GM21526 (cell line): ENCODE data around the gene PRRT3.

Source experiments
- ATAC-seq: cut with Tn5 transposase; IDR thresholded peaks from one replicate; pipeline ENCODE4 v1.9.1; 2021; ENCODE audit warnings: moderate library complexity; ENCODE audit not compliant: unreplicated experiment, low FRiP score

The PRRT3 gene

DNA sequence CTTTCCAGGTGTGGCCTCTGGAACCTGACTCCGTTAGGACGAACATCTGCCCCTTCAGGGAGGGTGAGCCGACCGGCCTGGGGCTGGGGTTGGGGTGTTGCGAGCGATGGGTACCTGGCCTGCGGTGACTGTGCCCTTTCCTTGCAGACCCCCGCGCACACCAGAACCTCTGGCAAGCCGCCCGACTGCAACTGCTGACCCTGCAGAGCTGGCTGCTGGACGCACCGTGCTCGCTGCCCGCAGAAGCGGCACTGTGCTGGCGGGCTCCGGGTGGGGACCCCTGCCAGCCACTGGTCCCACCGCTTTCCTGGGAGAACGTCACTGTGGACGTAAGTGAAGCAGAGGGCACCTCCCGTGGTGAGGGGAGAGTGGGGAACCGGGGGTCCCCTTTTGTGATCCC is 24.1 kb downstream of the PRRT3 start:
- no peak for ATAC-seq

DNA sequence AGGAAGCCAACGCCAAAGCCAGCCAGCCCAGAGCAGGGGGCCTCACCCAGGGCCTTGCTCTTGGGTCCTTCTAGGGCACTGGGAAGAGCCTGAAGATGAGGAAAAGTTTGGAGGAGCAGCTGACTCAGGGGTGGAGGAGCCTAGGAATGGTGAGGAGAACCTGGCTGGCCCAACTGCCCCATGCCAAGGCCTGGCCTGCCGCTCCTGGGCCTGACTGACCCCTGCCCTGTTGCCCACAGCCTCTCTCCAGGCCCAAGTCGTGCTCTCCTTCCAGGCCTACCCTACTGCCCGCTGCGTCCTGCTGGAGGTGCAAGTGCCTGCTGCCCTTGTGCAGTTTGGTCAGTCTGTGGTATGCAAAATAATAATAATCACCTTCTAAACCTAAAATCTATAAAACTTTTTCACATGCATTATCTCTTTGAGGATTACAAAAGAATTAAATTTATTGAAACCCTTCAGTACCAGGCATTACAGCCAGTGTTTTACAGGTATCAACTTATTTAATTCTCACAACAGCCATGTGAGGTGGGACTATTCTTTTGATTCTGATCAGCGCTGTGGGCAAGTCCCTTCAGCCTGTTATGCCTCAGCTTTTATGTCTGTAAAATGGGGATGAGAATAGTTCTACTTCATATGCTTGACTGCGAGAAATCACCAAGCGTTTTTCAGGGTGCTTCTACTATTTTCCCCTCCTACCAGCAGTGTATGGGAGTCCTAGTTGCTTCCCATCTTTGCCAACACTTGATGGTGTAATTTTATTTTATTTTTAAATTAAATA is 33.8 kb downstream of the PRRT3 start:
- ATAC-seq: no peak

DNA sequence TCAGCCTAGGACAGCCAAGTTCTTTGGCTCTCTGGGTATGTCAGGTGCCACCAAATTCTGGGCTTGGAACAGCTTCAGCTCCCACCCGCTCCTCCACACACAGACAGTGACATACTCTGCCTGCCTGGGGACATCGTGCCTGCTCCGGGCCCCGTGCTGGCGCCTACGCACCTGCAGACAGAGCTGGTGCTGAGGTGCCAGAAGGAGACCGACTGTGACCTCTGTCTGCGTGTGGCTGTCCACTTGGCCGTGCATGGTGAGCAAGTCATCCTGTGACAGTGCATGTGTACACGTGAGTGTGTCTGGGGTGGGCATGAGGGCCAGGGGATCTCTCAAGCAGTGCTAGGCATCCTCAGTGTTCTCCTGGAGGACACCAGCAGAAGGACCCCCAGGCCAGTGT is 34.4 kb downstream of the PRRT3 start:
- no peak for ATAC-seq

DNA sequence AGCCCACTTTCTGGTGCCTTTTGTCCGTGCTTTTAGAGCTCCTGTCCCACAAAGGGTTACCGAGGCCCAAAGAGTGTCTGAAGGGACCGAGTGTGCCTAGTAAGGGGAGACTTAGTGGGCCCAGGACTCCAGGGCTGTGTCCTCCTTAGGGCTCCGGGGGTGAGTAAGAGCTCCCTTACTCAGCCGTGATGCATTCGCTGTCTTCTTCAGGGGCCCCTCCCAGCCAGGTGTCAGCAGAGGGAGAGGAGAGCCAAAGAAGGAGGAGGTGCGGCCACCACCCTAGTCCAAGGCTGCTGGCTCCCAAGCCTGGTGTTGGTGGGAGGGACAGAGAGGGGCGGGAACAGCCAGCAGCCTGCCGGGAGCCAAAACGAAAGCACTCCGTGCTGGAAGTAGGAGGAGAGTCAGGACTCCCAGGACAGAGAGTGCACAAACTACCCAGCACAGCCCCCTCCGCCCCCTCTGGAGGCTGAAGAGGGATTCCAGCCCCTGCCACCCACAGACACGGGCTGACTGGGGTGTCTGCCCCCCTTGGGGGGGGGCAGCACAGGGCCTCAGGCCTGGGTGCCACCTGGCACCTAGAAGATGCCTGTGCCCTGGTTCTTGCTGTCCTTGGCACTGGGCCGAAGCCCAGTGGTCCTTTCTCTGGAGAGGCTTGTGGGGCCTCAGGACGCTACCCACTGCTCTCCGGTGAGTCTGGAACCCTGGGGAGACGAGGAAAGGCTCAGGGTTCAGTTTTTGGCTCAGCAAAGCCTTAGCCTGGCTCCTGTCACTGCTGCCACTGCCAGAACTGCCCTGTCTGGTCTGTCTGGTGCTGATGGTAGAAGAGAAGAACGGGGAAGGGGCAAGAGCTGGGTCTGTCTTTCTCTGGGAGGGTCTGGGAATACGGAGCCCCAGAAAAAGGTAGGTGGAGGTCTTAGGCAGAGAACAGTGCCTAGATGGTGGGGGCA is 35.2 kb downstream of the PRRT3 start, which contains the start of gene IL17RC:
Gene IL17RC, plus strand, starts transcription at position 365 of the 947 bp plus-strand sequence. Its CDS starts 218 bp downstream, at position 583.
- no peak for ATAC-seq

DNA sequence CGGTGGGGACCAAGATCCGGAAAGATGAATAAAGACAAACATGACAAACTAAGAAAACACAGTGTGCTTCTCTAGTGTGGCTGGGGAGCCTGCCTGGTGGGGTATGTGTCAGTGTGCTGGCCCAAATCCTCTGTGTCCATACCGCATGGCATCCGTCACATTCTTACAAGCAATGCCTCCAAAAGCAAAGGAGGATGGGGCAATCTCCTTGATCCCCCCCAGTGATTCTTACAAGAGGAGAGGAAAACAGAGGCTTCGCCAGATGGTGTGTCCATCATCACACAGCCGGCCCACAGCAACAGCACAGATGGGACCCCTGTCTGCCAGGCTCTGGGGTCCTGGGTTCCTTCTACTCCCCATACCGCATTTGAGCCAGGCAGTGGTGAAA is 35.9 kb downstream of the PRRT3 start:
- ATAC-seq: no peak

DNA sequence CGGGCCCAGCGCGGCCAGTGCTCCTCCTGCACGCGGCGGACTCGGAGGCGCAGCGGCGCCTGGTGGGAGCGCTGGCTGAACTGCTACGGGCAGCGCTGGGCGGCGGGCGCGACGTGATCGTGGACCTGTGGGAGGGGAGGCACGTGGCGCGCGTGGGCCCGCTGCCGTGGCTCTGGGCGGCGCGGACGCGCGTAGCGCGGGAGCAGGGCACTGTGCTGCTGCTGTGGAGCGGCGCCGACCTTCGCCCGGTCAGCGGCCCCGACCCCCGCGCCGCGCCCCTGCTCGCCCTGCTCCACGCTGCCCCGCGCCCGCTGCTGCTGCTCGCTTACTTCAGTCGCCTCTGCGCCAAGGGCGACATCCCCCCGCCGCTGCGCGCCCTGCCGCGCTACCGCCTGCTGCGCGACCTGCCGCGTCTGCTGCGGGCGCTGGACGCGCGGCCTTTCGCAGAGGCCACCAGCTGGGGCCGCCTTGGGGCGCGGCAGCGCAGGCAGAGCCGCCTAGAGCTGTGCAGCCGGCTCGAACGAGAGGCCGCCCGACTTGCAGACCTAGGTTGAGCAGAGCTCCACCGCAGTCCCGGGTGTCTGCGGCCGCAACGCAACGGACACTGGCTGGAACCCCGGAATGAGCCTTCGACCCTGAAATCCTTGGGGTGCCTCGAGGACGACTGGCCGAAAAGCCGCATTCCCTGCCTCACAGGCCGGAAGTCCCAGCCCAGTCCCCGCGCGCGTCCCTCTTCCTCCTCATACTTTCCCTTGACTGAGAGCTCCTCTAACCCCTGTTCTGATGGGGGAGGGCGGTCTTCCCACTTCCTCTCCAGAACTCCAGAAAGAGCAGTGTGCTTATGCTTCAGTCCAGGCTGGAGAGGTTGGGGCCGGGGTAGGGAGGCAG is 36.7 kb downstream of the PRRT3 start:
- no peak for ATAC-seq

DNA sequence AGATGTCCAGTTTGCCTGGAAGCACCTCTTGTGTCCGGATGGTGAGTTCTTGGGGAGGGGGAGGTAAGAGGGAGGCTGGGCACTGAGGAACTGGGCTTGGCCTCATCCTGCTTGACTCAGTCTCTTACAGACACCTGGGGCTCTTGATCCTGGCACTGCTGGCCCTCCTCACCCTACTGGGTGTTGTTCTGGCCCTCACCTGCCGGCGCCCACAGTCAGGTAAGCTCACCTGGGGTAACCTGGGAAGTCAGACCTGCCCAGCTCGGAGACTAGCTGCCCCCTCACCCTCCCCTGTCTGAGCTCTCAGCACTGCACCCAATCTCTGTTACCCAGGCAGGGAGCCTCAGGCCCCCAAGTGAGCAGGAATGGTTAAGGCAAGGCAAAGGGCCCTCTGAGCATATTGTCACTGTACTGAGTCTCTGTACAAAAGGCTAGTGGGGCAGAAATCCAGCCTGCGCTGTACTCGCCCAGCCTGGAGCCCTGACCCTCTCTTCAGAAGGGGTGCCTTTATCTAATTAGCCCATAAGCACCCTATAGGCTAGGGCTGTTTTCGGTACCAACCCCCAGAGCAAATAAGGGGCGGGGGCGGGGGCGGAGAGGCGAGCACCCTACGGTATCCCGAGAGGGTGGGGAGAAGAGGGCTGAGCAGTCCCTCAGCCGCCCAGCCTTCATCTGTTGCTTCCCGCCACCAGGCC is 37.5 kb downstream of the PRRT3 start:
- ATAC-seq: no peak

DNA sequence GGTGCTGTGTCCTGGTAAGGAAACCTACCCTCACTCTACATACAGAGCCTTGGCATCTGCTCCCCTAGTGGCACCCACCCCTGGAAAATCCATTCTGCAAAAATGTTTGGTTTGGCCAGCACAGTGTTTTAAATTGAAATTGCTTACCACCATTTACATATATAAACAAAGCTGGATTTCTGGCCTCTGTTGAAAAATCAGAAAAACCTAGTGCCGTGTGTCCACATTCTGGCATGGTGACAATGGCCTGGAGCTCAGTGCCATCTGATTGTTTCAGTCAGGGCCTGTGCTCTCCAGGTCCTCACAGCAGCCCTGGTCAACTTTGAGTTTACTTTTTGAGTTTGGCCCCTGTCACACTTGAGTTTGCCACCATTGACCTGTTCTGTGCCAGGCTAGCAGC is 38.2 kb downstream of the PRRT3 start:
- no peak for ATAC-seq

DNA sequence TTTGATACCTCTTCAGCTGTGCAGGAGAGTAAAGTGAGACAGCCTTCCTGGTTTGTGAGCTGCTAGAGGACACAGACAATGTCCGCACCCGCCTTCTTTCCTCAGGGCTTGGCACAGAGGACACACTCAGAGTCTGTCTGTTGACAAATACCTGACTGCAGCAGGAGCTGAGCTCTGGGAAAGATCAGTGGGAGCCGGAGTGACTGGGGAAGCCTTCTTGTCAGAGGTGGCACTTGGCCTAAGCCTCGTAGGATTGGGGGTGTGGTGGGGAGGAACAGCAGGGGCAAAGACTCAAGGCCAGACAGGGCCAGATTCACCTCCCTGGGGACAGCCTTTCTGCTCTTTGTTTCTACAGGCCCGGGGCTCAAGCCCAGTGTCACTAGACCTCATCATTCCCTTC is 38.6 kb downstream of the PRRT3 start:
- ATAC-seq: no peak

DNA sequence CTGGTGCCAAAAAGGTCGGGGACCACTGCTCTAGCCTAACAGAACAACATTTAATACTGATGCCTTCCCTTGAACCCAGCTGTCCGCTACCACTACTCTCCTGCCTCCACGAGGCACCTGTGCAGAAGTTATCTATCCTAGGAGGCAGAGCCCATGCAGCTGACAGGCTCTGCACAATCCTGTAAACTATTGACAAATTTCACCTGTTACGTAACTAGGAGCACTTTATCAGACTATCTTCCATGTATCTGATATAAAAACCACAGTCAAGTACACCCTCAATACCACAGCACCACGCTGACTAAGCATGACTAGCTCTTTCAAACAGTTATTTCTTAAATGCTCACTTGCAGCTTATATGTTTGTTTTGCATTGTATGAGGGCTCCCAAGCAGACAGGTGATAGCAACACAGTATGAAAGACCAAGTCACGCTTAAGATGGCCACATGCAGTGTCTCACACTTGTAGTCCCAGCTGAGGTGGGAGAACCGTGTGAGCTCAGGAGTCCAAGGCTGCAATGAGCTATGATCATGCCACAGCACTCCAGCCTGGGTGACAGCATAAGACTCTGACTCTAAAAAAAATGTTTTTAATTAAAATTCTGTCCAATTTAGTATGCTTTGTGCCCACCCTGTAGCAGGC is 39.8 kb downstream of the PRRT3 start:
- ATAC-seq: no peak

DNA sequence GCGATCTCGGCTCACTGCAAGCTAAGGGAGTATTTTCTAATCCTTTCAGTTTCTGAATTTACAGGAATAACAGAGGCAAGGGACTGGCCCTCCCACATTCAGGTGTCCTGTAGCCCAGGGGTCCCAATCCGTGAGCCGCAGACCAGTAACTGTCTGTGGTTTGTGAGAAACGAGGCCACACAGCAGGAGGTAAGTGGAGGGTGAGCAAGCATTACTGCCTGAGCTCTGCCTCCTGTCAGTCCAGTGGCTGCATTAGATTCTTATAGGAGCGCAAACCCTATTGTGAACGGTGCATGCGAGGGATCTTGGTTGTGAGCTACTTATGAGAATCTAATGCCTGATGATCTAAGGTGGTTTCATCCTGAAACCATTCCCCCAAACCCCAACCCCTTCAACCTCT is 40.3 kb downstream of the PRRT3 start:
- no peak for ATAC-seq

DNA sequence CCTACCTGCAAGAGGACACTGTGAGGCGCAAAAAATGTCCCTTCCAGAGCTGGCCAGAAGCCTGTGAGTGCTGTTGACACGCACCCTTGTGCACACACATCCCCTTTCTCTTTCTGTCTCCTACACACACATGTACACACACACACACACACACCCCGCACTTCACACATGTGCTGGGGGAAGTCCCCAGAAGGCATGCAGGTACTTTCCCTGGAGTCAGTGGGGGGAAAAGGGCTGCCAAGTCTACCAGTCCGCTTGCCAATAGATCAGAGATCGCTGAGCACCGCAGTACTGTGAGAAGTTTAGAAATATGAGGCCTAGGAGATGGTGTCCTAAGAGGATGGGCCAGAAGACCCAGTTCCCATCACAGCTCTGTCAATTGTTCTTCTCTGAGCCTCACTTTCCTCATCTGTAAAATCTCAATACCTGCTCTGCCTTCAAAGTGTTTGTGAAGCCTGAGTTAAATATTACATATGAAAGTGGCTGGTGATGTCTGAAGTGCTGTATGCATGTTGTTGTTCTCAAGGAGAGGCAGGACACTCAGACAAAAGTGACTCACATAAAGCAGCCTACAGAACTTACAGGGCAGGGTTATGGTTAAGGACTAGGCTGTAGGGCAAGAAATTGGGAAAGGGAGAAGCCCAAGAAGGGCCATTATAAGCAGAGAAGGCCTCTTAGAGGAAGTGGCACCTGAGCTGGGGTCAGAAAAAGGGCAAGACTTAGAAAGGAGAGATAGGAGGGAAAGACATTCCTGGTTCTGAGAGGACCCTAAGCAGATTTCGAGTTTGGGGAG is 42.8 kb downstream of the PRRT3 start:
- ATAC-seq: no peak

DNA sequence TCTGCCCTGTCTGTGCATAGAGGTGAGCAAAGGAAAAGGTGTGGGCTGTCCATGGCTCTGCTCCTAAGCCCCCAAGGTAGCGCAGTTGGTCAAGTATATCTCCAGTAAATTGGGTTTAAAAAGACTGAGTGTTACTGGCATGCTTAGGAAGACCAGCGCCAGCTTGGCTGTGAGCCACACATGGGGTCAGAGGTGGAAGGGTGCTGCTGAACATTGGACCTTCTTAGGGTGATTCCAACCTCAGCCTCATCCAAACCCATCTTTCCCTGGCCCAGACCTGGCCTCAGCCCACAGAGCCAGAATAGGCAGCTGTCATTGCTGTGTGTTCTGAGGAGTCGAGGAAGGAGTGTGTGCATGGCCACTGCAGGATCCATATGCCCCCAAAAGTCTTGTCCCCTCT is 43.9 kb downstream of the PRRT3 start:
- ATAC-seq: no peak

DNA sequence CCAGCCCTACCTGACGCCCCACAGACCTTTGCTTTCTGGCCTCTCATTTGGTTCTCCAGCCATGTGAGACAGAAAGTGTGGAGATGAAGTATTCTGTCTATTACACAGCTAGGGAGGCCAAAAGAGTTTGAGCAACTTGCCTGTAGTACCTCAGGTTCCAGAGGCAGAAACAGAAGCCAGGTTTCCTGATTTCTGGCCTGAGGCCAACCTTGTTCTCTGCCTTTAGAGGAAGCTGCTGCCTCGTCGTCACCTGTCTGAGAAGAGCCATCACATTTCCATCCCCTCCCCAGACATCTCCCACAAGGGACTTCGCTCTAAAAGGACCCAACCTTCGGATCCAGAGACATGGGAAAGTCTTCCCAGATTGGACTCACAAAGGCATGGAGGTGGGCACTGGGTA is 45.7 kb downstream of the PRRT3 start:
- no peak for ATAC-seq

DNA sequence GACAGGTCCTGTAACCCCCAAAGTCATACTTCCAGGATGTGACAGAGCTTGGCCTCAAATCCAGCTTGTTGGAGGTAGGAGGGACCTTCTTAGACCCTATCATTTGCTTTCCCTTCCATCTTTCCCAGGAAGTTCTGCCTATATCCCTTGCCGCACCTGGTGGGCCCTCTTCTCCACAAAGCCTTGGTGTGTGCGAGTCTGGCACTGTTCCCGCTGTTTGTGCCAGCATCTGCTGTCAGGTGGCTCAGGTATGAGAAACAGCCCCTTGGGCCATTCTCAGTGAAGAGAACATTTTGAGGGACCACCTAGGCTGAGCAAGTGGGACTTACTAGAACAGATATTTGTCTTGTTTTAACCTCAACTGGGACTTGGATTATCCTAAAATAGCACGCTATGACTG is 48.3 kb downstream of the PRRT3 start:
- ATAC-seq: no peak

DNA sequence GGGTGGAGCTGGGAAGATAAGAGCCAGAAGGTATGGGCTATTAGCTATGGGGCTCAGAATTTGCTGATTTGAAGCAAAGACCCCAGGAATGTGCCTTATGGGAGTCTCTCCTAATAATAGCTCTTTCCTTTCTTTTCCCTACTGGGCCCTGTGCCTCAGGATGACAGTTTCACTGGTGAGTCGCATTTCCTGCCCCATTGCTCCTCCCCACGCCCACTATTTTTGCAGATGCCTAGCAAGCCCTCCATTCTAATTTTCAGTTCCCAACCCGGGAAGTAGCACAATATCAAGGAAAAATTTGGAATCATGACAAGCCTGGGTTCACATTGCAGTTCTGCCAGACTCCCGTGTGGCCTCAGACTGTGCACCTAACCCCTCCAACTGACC is 49.0 kb downstream of the PRRT3 start:
- ATAC-seq: no peak

DNA sequence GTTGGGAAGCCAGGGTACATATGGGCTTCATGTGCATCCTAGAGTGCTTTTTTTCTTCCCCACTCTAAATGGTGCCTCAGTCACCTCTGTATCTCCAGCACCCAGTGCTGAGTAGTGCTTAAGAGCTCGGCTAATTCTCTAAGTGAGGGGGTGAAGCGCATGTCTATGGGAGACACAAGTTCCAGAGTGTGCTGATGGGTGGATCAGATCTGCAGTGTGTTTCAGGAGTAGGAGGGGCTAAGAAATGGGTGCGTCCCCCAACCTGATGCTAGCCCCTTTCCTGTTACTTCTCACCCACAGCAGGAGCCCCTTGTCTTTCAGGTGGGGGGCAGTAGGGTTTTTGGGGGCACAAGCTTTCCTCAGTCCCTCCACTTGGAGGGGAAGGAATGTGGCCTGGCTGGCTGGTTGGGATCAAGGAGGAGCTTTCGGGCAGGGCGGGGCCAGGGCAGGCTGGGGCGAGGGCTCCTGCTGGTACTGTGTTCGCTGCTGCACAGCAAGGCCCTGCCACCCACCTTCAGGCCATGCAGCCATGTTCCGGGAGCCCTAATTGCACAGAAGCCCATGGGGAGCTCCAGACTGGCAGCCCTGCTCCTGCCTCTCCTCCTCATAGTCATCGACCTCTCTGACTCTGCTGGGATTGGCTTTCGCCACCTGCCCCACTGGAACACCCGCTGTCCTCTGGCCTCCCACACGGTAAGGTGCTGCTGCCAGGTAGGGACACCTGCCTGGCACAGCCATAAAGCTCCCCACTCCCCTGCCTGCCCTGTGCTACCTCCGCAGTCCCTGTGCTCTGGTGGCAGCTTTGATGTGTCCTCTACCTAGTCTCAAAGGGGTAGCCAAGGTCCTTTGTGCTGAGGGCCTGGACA is 49.6 kb downstream of the PRRT3 start, which contains the start of gene IL17RE:
Gene IL17RE, plus strand, starts transcription at position 477 of the 866 bp plus-strand sequence. Its CDS starts 85 bp downstream, at position 562.
- no peak for ATAC-seq

DNA sequence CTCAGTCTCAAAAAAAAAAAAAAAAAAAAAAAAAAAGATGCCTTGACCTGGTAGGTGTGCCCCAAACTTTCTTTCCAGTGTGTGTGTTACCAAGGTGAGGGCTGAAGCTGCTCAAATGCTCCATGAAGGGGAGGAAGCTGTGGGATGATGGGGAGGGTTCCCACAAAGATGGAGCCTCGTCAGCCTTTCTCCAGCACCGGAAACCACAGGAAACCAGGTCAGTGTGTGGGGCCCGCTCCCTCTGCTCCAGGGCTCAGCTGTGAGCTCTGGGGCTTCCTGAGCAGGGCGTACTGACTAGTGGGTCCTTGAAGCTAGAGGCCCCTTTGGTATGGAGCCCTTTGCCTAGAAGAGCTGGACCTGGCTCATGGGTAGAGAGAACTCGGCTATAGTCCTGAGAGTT is 50.2 kb downstream of the PRRT3 start:
- ATAC-seq: no peak
